Tibial artery (tissue), 4 donors: ENCODE measurements around the gene TRA2A.

Experiments used
- DNase-seq, 2 donors: peaks; one replicate each; pipeline ENCODE4 v3.0.0-alpha.2; 2019
- H3K27ac ChIP-seq, 2 donors: fragments of 200-600 bp; sonication (generic) in 1 of 2; 1 replicate in 1 of 2; 2 replicates in 1 of 2; pipeline ENCODE4 v1.5.1; 2018 to 2019; ENCODE audit warnings: mild to moderate bottlenecking in 1 of 2
- H3K27me3 ChIP-seq, 2 donors: fragments of 200-600 bp; sonication (generic) in 1 of 2; one replicate each; pipeline versions ENCODE4 v1.5.1 to v1.6.0; 2016 to 2019
- H3K36me3 ChIP-seq, 3 donors: fragments of 200-600 bp; sonication (generic) in 2 of 3; one replicate each; pipeline ENCODE4 v1.5.1; 2016 to 2019; ENCODE audit warnings: mild to moderate bottlenecking in 2 of 3
- H3K4me1 ChIP-seq, 4 donors: fragments of 200-600 bp; sonication (generic) in 2 of 4; 1 replicate in 3 of 4; 2 replicates in 1 of 4; pipeline ENCODE4 v1.5.1; 2016 to 2019
- H3K4me3 ChIP-seq, 2 donors: fragments of 200-600 bp; sonication (generic) in 1 of 2; 1 replicate in 1 of 2; 2 replicates in 1 of 2; pipeline ENCODE4 v1.5.1; 2018 to 2019; ENCODE audit warnings: mild to moderate bottlenecking in 2 of 2
- H3K9me3 ChIP-seq, 3 donors: fragments of 200-600 bp; sonication (generic) in 1 of 3; one replicate each; pipeline ENCODE4 v1.5.1; 2016 to 2019
- CTCF ChIP-seq, 2 experiments: fragments of 200-600 bp in 1 of 2; fragments of 450-650 bp in 1 of 2; IDR thresholded peaks; one replicate each; pipeline ENCODE4 v1.5.1; 2017 to 2019; ENCODE audit warnings: antibody characterized with exemption in 2 of 2, mild to moderate bottlenecking in 1 of 2, moderate library complexity in 1 of 2
- intact Hi-C: fragments of 100-400 bp; cut with DNase I; formaldehyde crosslinking; loops from one replicate; pipeline ENCODE4 v1.15.0; 2023; ENCODE audit warnings: low total_unique reads

The TRA2A gene

GRCh38 chr7:23454881-23455526 lies 76.8 kb downstream of the TRA2A start:
- Histone ChIP-seq H3K27me3 (peaks cover 0 to 34% of the 10 kb centered on the region in 2 donors), H3K27ac (no peak overlapping the region), H3K36me3 (no peaks in the 10 kb centered on the region), H3K4me1 (no peaks in the 10 kb centered on the region), H3K4me3 (no peak overlapping the region), H3K9me3 (no peaks in the 10 kb centered on the region)
- no peak for TF ChIP-seq CTCF (IDR thresholded peaks at IDR 0.05)
- no peak for DNase-seq
- intact Hi-C loops: no loop called here
